ENCODE results near the gene PCDH12. TPM values are rescaled to one million over a fixed set of nuclear protein-coding genes. Genes with fewer than 3 reads are reported as not detected.

PCDH12 gene
- polyA plus RNA-seq, 1 donor (not counting 4 experiments of a cell fraction or from before 2014, with no cell fraction given) = 0.01 TPM

DNA sequence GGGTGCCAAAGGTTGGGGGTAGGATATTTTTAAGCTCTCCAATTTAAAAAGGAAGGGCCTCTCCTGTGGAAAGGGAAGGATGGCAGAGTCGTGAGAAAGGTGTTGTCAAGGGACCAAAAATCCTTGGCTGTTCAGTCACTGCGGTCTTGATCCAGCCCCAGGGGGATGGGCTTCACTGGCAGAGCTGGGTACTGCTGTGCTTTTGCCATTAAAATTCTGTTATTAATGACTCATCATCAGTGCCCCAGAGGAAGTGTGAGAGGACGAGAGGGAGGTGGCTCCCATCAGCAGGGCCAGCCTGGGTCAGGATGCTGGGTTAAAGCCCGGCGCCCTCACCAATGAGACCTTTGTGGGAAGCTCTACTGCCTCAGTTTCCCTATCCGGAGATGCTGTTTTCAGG is 16.7 kb downstream of the PCDH12 start:
- dilution Hi-C loops (cut with MboI; ENCODE audit: extremely low pct_ligation_motif_present, low sequenced_read_pairs) = no loop called here
- H3K27ac ChIP-seq (ENCODE audit: control insufficient read depth, insufficient read depth, low read length) = no peak overlapping the region

GRCh38 chr5:141940695-141941271 is 17.2 kb downstream of the PCDH12 start:
- no peaks in the 10 kb centered on the region for H4K20me1 ChIP-seq (ENCODE audit: control insufficient read depth, extremely low read depth, insufficient read depth, low read length)
- H3K36me3 ChIP-seq (ENCODE audit: control insufficient read depth in 2 of 2, extremely low read depth in 1 of 2, insufficient read depth in 2 of 2, low read length in 2 of 2) = peaks cover 13 to 29% of the 10 kb centered on the region in 2 experiments
- no peak overlapping the region for H3K27ac ChIP-seq (ENCODE audit: control insufficient read depth, insufficient read depth, low read length)
- peaks cover 3% of the 10 kb centered on the region for H3K9me1 ChIP-seq (ENCODE audit: control insufficient read depth, extremely low read depth, insufficient read depth, low read length)
- H3K9me3 ChIP-seq (ENCODE audit: control insufficient read depth, low read depth, low read length) = no peaks in the 10 kb centered on the region
- no peak overlapping the region for H3K9ac ChIP-seq (ENCODE audit: control insufficient read depth, extremely low read depth, insufficient read depth, low read length)
- dilution Hi-C loops (cut with MboI; ENCODE audit: extremely low pct_ligation_motif_present, low sequenced_read_pairs) = no loop called here
- FAIRE-seq (no peak), DNase-seq (ENCODE audit: low read depth, low spot score) (no peak)
- H3K79me2 ChIP-seq (ENCODE audit: control insufficient read depth, insufficient read depth, low read length) = no peaks in the 10 kb centered on the region
- peaks cover 32% of the 10 kb centered on the region for H3K4me1 ChIP-seq (ENCODE audit: control insufficient read depth, extremely low read depth, insufficient read depth, low read length)
- no peak overlapping the region for H3K4me2 ChIP-seq (ENCODE audit: control insufficient read depth, extremely low read depth, insufficient read depth, low read depth, low read length)
- no peak overlapping the region for H2AFZ ChIP-seq (ENCODE audit: control insufficient read depth, low read length)
- no peaks in the 10 kb centered on the region for H3K27me3 ChIP-seq (ENCODE audit: control insufficient read depth, extremely low read depth, insufficient read depth, low read length)
- TF ChIP-seq CTCF (optimal IDR thresholded peaks at IDR 0.05 in 1 of 3, IDR thresholded peaks at IDR 0.05 in 1 of 3, conservative IDR thresholded peaks at IDR 0.05 in 1 of 3; ENCODE audit: extremely low read depth in 1 of 3, insufficient read depth in 2 of 3, low read length in 3 of 3) (no peak), EZH2 (IDR thresholded peaks at IDR 0.05; ENCODE audit: low read length) (no peak)
- H3K4me3 ChIP-seq (ENCODE audit: control insufficient read depth in 2 of 3, extremely low read depth in 1 of 3, insufficient read depth in 2 of 3, low read depth in 1 of 3, low read length in 3 of 3) = no peak overlapping the region

More for the DNA sequence above, 16.7 kb downstream of the PCDH12 start:
- Histone ChIP-seq H3K4me2 (ENCODE audit: control insufficient read depth, extremely low read depth, insufficient read depth, low read depth, low read length) (no peak overlapping the region), H3K9me3 (ENCODE audit: control insufficient read depth, low read depth, low read length) (no peaks in the 10 kb centered on the region), H3K4me3 (ENCODE audit: control insufficient read depth in 2 of 3, extremely low read depth in 1 of 3, insufficient read depth in 2 of 3, low read depth in 1 of 3, low read length in 3 of 3) (no peak overlapping the region), H3K9me1 (ENCODE audit: control insufficient read depth, extremely low read depth, insufficient read depth, low read length) (no peaks in the 10 kb centered on the region), H3K27me3 (ENCODE audit: control insufficient read depth, extremely low read depth, insufficient read depth, low read length) (no peaks in the 10 kb centered on the region), H2AFZ (ENCODE audit: control insufficient read depth, low read length) (no peak overlapping the region), H3K36me3 (ENCODE audit: control insufficient read depth in 2 of 2, extremely low read depth in 1 of 2, insufficient read depth in 2 of 2, low read length in 2 of 2) (peaks cover 13 to 25% of the 10 kb centered on the region in 2 experiments), H4K20me1 (ENCODE audit: control insufficient read depth, extremely low read depth, insufficient read depth, low read length) (no peaks in the 10 kb centered on the region), H3K4me1 (ENCODE audit: control insufficient read depth, extremely low read depth, insufficient read depth, low read length) (peaks cover 29% of the 10 kb centered on the region), H3K9ac (ENCODE audit: control insufficient read depth, extremely low read depth, insufficient read depth, low read length) (no peak overlapping the region), H3K79me2 (ENCODE audit: control insufficient read depth, insufficient read depth, low read length) (no peaks in the 10 kb centered on the region)
- TF ChIP-seq EZH2 (IDR thresholded peaks at IDR 0.05; ENCODE audit: low read length) = no peak
- TF ChIP-seq CTCF (optimal IDR thresholded peaks at IDR 0.05 in 1 of 3, IDR thresholded peaks at IDR 0.05 in 1 of 3, conservative IDR thresholded peaks at IDR 0.05 in 1 of 3; ENCODE audit: extremely low read depth in 1 of 3, insufficient read depth in 2 of 3, low read length in 3 of 3) = no peak
- FAIRE-seq (peak; percentile 5), DNase-seq (ENCODE audit: low read depth, low spot score) (no peak)

Measured in keratinocyte (primary cell).